ENCODE results near the gene CCT3.

DNA sequence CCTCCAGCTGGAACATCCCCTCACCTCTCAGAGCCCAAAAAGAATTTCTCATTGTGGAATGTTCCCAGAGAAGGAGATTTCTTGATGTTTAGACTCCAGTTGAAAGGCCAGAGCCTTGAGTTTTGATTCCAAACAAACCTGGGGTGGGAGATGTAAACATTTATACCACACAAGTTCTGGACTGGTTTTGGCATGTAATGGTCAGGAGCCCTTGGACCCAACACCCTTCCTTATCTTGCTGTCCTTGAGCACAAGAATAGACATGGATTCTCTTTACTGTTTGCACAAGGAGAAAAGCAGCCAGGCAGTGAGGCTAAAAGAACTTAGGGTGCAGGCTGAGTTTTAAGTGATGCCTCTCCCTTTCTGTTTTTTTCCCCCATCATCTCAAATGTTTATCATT lies 35.5 kb upstream of the CCT3 start:
- TF ChIP-seq, protein P1, sequence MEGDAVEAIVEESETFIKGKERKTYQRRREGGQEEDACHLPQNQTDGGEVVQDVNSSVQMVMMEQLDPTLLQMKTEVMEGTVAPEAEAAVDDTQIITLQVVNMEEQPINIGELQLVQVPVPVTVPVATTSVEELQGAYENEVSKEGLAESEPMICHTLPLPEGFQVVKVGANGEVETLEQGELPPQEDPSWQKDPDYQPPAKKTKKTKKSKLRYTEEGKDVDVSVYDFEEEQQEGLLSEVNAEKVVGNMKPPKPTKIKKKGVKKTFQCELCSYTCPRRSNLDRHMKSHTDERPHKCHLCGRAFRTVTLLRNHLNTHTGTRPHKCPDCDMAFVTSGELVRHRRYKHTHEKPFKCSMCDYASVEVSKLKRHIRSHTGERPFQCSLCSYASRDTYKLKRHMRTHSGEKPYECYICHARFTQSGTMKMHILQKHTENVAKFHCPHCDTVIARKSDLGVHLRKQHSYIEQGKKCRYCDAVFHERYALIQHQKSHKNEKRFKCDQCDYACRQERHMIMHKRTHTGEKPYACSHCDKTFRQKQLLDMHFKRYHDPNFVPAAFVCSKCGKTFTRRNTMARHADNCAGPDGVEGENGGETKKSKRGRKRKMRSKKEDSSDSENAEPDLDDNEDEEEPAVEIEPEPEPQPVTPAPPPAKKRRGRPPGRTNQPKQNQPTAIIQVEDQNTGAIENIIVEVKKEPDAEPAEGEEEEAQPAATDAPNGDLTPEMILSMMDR (IDR thresholded peaks at IDR 0.05; ENCODE audit: low read length), result no peak
- TF ChIP-seq EZH2phosphoT487 (IDR thresholded peaks at IDR 0.05; ENCODE audit: low read length) (no peak), EZH2 (optimal IDR thresholded peaks at IDR 0.05; ENCODE audit: low read depth, low read length) (no peak)

Measured in MM.1S (cell line).